CD4-positive, alpha-beta memory T cell (primary cell): Measurements from ENCODE around the gene RAB1A. TPM values are rescaled to one million over a fixed set of nuclear protein-coding genes. Genes with fewer than 3 reads are reported as not detected.

Experiments
- CTCF ChIA-PET: fragments of 350-600 bp; sonication (Branson Sonifier 250); formaldehyde crosslinking; loops from one replicate; lab custom pipeline; 2021; ENCODE audit warnings: inconsistent platforms; ENCODE audit not compliant: partially characterized antibody; lab: Charles Lee
- POLR2A ChIA-PET: fragments of 350-600 bp; sonication (Branson Sonifier 250); formaldehyde crosslinking; loops from one replicate; lab custom pipeline; 2021; ENCODE audit not compliant: partially characterized antibody; lab: Charles Lee
- DNase-seq, 5 donors: peaks; one replicate each; pipeline versions ENCODE4 v3.0.0 to v3.0.0-alpha.2; 2020 to 2022; ENCODE audit warnings: mixed read lengths in 1 of 5
- H3K27ac ChIP-seq: one replicate; pipeline ENCODE4 v1.7.0; 2013; ENCODE audit warnings: low read depth, low read length
- H3K27me3 ChIP-seq: 2 replicates; pipeline ENCODE4 v1.7.0; 2013; ENCODE audit warnings: mild to moderate bottlenecking, low read length, moderate library complexity; ENCODE audit not compliant: insufficient read depth
- H3K36me3 ChIP-seq: 2 replicates; pipeline ENCODE4 v1.7.0; 2013; ENCODE audit warnings: mild to moderate bottlenecking, low read length, moderate library complexity; ENCODE audit not compliant: insufficient read depth
- H3K4me1 ChIP-seq: 2 replicates; pipeline ENCODE4 v1.7.0; 2013; ENCODE audit warnings: mild to moderate bottlenecking, low read length, moderate library complexity; ENCODE audit not compliant: insufficient read depth
- H3K4me3 ChIP-seq, 2 donors: one replicate each; pipeline ENCODE4 v1.7.0; 2013; ENCODE audit warnings: low read length in 2 of 2, mild to moderate bottlenecking in 1 of 2
- H3K9me3 ChIP-seq, 2 donors: one replicate each; pipeline ENCODE4 v1.7.0; 2013; ENCODE audit warnings: low read length in 2 of 2, control low read depth in 1 of 2; ENCODE audit not compliant: control insufficient read depth in 1 of 2
- H3K27ac Mint-ChIP-seq, 7 donors: one replicate each; pipeline ENCODE4 v1.8.0; 2020 to 2021; ENCODE audit warnings: mixed read lengths in 7 of 7, mild to moderate bottlenecking in 6 of 7, inconsistent platforms in 3 of 7, moderate library complexity in 3 of 7
- H3K27me3 Mint-ChIP-seq, 2 donors: one replicate each; pipeline ENCODE4 v1.8.0; 2020 to 2021; ENCODE audit warnings: mixed read lengths in 2 of 2
- H3K36me3 Mint-ChIP-seq, 2 donors: one replicate each; pipeline ENCODE4 v1.8.0; 2020 to 2021; ENCODE audit warnings: mixed read lengths in 2 of 2, inconsistent platforms in 1 of 2, mild to moderate bottlenecking in 1 of 2
- H3K4me1 Mint-ChIP-seq, 4 donors: one replicate each; pipeline ENCODE4 v1.8.0; 2020 to 2021; ENCODE audit warnings: mixed read lengths in 4 of 4, mild to moderate bottlenecking in 1 of 4
- H3K4me3 Mint-ChIP-seq, 8 donors: one replicate each; pipeline ENCODE4 v1.8.0; 2020 to 2021; ENCODE audit warnings: mixed read lengths in 8 of 8, mild to moderate bottlenecking in 7 of 8, moderate library complexity in 6 of 8, inconsistent platforms in 3 of 8
- H3K9me3 Mint-ChIP-seq, 8 donors: one replicate each; pipeline ENCODE4 v1.8.0; 2020 to 2021; ENCODE audit warnings: mixed read lengths in 8 of 8, mild to moderate bottlenecking in 5 of 8, inconsistent platforms in 3 of 8, moderate library complexity in 1 of 8
- intact Hi-C: fragments of 100-400 bp; cut with micrococcal nuclease; formaldehyde crosslinking; loops from one replicate; pipeline ENCODE4 v1.15.1; 2023
- polyA plus RNA-seq, 2 donors: library from polyadenylated mRNA; unstranded; fragments of 300-500 nt; fragmentation: Illumina TruSeq; gene quantifications; one replicate each; pipeline ENCODE4 v1.2.3, GENCODE V29; 2021
- total RNA-seq, 2 experiments: library from RNA; stranded (reverse); gene quantifications; one replicate each; pipeline ENCODE4 v1.2.3, GENCODE V29; 2021

Gene RAB1A
- total and polyA plus RNA-seq, 4 experiments from 2014 or later = 53.2 to 81.6 (median 55.9) TPM

DNA sequence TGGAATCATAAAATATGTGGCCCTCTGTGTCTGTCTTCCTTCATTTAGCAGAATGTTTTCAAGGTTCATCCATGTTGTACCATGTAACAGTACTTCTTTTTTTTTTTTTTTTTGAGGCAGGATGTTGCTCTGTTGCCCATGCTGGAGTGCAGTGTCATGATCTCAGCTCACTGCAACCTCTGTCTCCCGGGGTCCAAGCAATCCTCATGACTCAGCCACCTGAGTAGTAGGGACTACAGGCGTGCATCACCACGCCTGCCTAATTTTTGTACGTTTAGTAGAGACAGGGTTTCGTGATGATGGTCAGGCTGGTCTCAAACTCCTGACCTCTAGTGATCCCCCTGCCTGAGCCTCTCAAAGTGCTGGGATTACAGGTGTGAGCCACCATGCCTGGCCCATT, 31.2 kb downstream of the RAB1A start:
- CTCF ChIA-PET = no interaction called here
- Histone ChIP-seq H3K4me1 (no peaks in the 10 kb centered on the region), H3K4me3 (no peak overlapping the region), H3K9me3 (no peaks in the 10 kb centered on the region), H3K36me3 (peaks cover 40% of the 10 kb centered on the region), H3K27ac (no peak overlapping the region), H3K27me3 (no peaks in the 10 kb centered on the region)
- peak overlapping the region in 1 of 8 donors; percentile 18 for H3K4me3 Mint-ChIP-seq
- intact Hi-C loops = no loop called here
- H3K9me3 Mint-ChIP-seq = no peaks in the 10 kb centered on the region
- POLR2A ChIA-PET = interaction anchor here (1.2 kb wide), 1 partner anchor 41 kb away, joined by 3 read pairs; no protein-coding TSS in a partner anchor
- H3K27me3 Mint-ChIP-seq = no peaks in the 10 kb centered on the region
- H3K27ac Mint-ChIP-seq = peak overlapping the region in 4 of 7 donors; percentile 41 to 76 (median 52)
- H3K4me1 Mint-ChIP-seq = peaks cover 9 to 23% (median 18%) of the 10 kb centered on the region in 4 donors
- H3K36me3 Mint-ChIP-seq = peaks cover 23 to 57% of the 10 kb centered on the region in 2 donors
- no peak for DNase-seq

DNA sequence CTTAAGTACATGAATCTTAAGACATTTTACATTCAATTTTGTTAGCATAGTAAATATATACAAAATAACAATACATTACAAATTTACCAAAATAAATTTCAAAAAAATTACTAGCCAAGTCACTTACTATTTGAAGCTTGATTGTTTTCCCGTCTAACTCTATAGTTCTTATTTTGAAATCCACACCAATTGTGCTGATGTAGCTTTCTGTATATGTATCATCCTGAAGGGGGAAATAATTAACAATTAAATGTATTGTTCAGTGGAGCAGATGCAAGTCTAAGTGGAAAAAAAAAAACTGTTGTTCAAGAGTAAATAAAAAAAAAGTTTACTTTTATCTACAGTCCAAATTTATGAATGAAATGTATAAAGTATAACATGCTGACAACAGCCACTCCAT, 32.1 kb downstream of the RAB1A start:
- H3K36me3 ChIP-seq = peaks cover 34% of the 10 kb centered on the region
- peaks cover 28 to 60% of the 10 kb centered on the region in 2 donors for H3K36me3 Mint-ChIP-seq

DNA sequence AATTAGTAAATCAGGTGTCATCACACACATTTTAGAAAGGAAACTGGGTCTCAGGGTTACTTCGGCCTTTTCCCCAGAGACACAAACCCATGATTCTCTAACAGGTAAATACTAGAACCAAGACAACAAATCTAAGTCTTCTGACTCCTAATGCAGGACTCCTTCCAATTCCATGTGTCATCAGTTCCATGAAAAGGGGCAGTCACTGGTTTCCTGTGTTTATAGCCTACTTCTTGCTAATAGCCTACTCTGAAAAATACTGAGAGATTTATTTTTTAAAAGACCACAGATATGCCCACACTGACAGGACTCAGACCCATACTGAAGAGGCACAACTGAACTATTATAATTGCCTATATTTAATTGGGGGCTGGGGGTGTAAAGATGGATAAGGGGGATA, 33.0 kb downstream of the RAB1A start:
- no peak for DNase-seq
- Histone ChIP-seq H3K36me3 (peaks cover 33% of the 10 kb centered on the region), H3K9me3 (no peaks in the 10 kb centered on the region), H3K4me3 (no peak overlapping the region), H3K4me1 (no peaks in the 10 kb centered on the region), H3K27ac (no peak overlapping the region), H3K27me3 (no peaks in the 10 kb centered on the region)
- H3K27ac Mint-ChIP-seq = peak overlapping the region in 3 of 7 donors; percentile 2 to 59 (median 38)
- no peaks in the 10 kb centered on the region for H3K9me3 Mint-ChIP-seq
- intact Hi-C loops = no loop called here
- ChIA-PET POLR2A (no interaction called here), CTCF (no interaction called here)
- H3K4me3 Mint-ChIP-seq = no peak overlapping the region
- H3K4me1 Mint-ChIP-seq = peaks cover 11 to 32% (median 24%) of the 10 kb centered on the region in 4 donors
- H3K27me3 Mint-ChIP-seq = no peaks in the 10 kb centered on the region
- H3K36me3 Mint-ChIP-seq = peaks cover 31 to 67% of the 10 kb centered on the region in 2 donors

More for the DNA sequence above, 32.1 kb downstream of the RAB1A start:
- H3K4me3 ChIP-seq = no peak overlapping the region
- H3K9me3 Mint-ChIP-seq = no peaks in the 10 kb centered on the region
- POLR2A ChIA-PET = no interaction called here
- DNase-seq = no peak
- peak overlapping the region in 3 of 7 donors; percentile 23 to 39 (median 36) for H3K27ac Mint-ChIP-seq
- no peaks in the 10 kb centered on the region for H3K27me3 ChIP-seq
- H3K4me1 ChIP-seq = no peaks in the 10 kb centered on the region
- H3K27ac ChIP-seq = no peak overlapping the region
- peaks cover 11 to 28% (median 22%) of the 10 kb centered on the region in 4 donors for H3K4me1 Mint-ChIP-seq
- no peaks in the 10 kb centered on the region for H3K9me3 ChIP-seq
- no peak overlapping the region for H3K4me3 Mint-ChIP-seq
- intact Hi-C loops = no loop called here
- no peaks in the 10 kb centered on the region for H3K27me3 Mint-ChIP-seq
- CTCF ChIA-PET = no interaction called here

GRCh38 chr2:65093211-65093610, 36.7 kb downstream of the RAB1A start:
- H3K36me3 ChIP-seq = peaks cover 42% of the 10 kb centered on the region
- Mint-ChIP-seq H3K27me3 (no peaks in the 10 kb centered on the region), H3K36me3 (peaks cover 39 to 71% of the 10 kb centered on the region in 2 donors), H3K9me3 (no peaks in the 10 kb centered on the region), H3K27ac (peak overlapping the region in 6 of 7 donors; percentile 6 to 80 (median 36)), H3K4me3 (no peak overlapping the region), H3K4me1 (peaks cover 11 to 27% (median 23%) of the 10 kb centered on the region in 4 donors)
- DNase-seq = no peak
- ChIA-PET POLR2A (interaction anchor here (0.6 kb wide), 1 partner anchor 35 kb away, joined by 3 read pairs; no protein-coding TSS in a partner anchor), CTCF (no interaction called here)
- H3K27me3 ChIP-seq = no peaks in the 10 kb centered on the region
- intact Hi-C loops = no loop called here
- H3K4me3 ChIP-seq = no peak overlapping the region
- H3K4me1 ChIP-seq = no peaks in the 10 kb centered on the region
- no peaks in the 10 kb centered on the region for H3K9me3 ChIP-seq
- H3K27ac ChIP-seq = no peak overlapping the region

- intact Hi-C loops = no loop called here
- peaks cover 11 to 27% (median 23%) of the 10 kb centered on the region in 4 donors for H3K4me1 Mint-ChIP-seq
- peaks cover 42 to 72% of the 10 kb centered on the region in 2 donors for H3K36me3 Mint-ChIP-seq
- Histone ChIP-seq H3K36me3 (peaks cover 46% of the 10 kb centered on the region), H3K4me3 (no peak overlapping the region), H3K9me3 (no peaks in the 10 kb centered on the region), H3K4me1 (no peaks in the 10 kb centered on the region), H3K27ac (no peak overlapping the region), H3K27me3 (no peaks in the 10 kb centered on the region)
- H3K27me3 Mint-ChIP-seq = no peaks in the 10 kb centered on the region
- POLR2A ChIA-PET = interaction anchor here (1.2 kb wide), 1 partner anchor 37 kb away, joined by 6 read pairs; the partner anchor contains the start of gene RAB1A
- CTCF ChIA-PET = no interaction called here
- no peak for DNase-seq
- H3K9me3 Mint-ChIP-seq = no peaks in the 10 kb centered on the region
- peak overlapping the region in 6 of 7 donors; percentile 6 to 80 (median 39) for H3K27ac Mint-ChIP-seq
- H3K4me3 Mint-ChIP-seq = no peak overlapping the region
Observed at GRCh38 chr2:65092791-65093190, 37.1 kb downstream of the RAB1A start.

DNA sequence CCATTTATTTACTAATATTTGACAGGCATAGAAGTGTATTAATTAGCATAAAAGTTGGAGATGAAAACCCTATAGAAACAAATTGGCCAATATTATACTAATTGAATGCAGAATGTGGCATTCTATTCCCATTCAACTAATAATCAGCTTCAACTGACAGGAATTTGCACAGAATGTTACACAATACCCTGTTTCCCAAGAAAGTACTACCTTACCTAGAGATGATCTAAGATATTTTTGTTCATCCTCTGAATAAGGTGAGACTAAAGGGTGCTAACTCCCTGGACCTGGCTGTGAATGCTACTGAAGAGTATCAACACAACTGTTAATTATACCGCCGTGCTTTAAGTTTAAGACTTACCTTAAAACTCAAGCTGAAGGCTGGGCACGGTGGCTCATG, 44.8 kb downstream of the RAB1A start:
- no peaks in the 10 kb centered on the region for H3K9me3 Mint-ChIP-seq
- peak overlapping the region in 2 of 7 donors; percentile 11 to 52 for H3K27ac Mint-ChIP-seq
- Histone ChIP-seq H3K4me1 (no peaks in the 10 kb centered on the region), H3K36me3 (peaks cover 51% of the 10 kb centered on the region), H3K27ac (no peak overlapping the region), H3K27me3 (no peaks in the 10 kb centered on the region), H3K9me3 (no peaks in the 10 kb centered on the region), H3K4me3 (no peak overlapping the region)
- no peak overlapping the region for H3K4me3 Mint-ChIP-seq
- POLR2A ChIA-PET = interaction anchor here (1.2 to 2.2 kb wide), 3 partner anchors 29 to 120 kb away, joined by 3 to 10 read pairs (median 9); partner anchors contain the start of genes CEP68 and RAB1A
- no peaks in the 10 kb centered on the region for H3K27me3 Mint-ChIP-seq
- CTCF ChIA-PET = interaction anchor here (0.8 kb wide), 1 partner anchor 20 kb away, joined by 3 read pairs; no protein-coding TSS in a partner anchor
- intact Hi-C loops = no loop called here
- H3K4me1 Mint-ChIP-seq = peaks cover 5 to 16% (median 11%) of the 10 kb centered on the region in 4 donors
- H3K36me3 Mint-ChIP-seq = peaks cover 41 to 85% of the 10 kb centered on the region in 2 donors
- DNase-seq = no peak

DNA sequence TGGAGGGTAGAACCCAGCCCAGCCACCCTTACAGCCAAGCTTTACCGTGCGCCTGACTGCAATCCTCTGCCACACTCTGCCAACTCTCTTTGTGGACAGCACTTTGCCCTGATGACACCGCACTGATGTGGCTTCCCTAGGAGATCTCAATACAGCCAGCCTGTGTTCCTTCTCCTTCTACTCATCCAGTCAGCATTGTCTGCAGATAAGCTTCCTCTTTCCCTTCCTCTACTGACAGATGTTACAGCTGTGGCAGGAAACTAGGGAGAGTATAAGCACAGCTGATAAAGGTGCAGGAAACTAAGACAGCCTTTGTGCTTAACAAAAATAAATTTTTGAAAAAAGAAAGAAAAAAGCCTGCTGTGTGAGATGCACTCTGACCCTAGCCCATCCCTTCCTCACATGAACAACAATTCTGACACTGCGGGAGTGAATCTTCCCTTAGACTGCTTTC, 48.6 kb downstream of the RAB1A start:
- Histone ChIP-seq H3K27me3 (no peaks in the 10 kb centered on the region), H3K4me3 (no peak overlapping the region), H3K9me3 (no peaks in the 10 kb centered on the region), H3K4me1 (peaks cover 1% of the 10 kb centered on the region), H3K27ac (no peak overlapping the region), H3K36me3 (peaks cover 59% of the 10 kb centered on the region)
- peaks cover 3 to 9% (median 6%) of the 10 kb centered on the region in 4 donors for H3K4me1 Mint-ChIP-seq
- no peaks in the 10 kb centered on the region for H3K9me3 Mint-ChIP-seq
- CTCF ChIA-PET = interaction anchor here (1.2 kb wide), 1 partner anchor 49 kb away, joined by 3 read pairs; the partner anchor contains the start of gene RAB1A
- no peaks in the 10 kb centered on the region for H3K27me3 Mint-ChIP-seq
- POLR2A ChIA-PET = no interaction called here
- no peak for DNase-seq
- peak overlapping the region in 2 of 7 donors; percentile 37 to 57 for H3K27ac Mint-ChIP-seq
- no peak overlapping the region for H3K4me3 Mint-ChIP-seq
- H3K36me3 Mint-ChIP-seq = peaks cover 26 to 77% of the 10 kb centered on the region in 2 donors
- intact Hi-C loops = no loop called here
